HCEC 1CT (cell line): ENCODE data around the gene BCL2L13.
"Not testable (repeated sequence)": the region's sequence is repeated elsewhere in the genome, so short reads cannot be mapped to it uniquely, and the experiment has no call there.

Source experiments
- DNase-seq: peaks from one replicate; pipeline ENCODE4 v3.0.0-alpha.2; 2017

Gene BCL2L13

DNA sequence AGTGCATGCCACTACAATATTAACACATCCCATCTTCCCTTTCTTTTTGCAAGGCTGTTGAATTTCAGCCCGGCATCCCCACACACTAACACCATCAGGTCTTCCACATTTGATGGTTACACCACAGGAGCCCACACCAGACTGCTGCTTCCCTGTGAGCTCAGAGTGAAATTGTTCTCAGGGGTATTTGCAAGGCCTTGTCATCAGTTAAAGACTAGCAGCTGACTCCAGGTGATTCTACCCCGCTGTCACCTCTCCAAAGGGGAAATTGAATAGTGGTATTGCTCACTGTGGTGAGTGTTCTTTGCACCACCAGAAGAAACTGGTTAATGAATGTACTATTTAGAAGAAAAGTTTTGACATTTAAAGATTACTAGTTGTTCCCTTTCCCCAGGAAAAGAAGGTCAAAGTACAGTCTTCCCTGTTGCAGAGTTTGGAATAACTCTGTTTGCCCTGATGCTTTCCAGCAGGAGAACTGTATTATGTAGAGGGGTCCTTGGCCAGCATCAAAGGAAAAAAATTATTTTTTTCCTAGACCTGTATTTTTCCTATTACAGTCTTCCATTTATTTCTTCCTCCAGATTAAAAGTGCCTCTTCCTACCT is 93.8 kb downstream of the BCL2L13 start:
- no peak for DNase-seq

DNA sequence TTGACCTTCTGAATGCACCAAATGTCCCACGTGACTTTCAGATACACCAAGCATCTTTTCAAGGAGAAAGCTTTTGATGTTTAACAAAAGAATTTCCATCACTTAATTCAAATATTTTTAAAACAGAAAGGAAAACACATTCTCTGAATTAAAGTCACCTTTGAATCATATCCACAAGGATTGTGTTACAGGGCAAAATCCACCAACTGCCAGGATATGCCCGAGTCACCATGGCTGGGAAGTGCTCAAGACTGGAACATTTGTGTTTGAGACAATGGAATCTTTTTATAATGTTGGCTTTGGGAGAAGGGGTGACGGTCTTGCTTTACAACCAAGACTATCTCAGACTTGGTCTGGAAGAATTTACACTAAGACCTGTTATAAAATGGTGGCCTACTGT is 94.9 kb downstream of the BCL2L13 start:
- DNase-seq: no peak

DNA sequence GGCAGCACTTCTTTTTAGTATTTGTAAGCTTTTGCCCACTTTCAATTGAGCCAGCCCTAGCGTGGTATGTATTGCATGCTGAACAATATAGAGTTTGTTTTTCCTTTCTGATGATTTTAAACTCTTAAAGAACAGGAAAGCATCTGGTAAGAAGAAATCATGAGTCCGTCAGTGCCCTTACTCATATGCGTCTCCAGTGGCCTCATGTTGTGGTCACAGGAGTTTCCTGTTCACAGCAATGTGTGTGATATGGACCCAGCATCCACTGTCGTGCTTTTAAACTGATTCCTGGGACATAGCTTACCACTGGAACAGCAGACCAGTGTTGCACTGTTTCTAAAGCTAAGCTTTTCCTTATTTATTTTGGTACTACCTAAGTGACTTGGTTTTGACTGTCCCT is 95.6 kb downstream of the BCL2L13 start:
- DNase-seq: no peak

DNA sequence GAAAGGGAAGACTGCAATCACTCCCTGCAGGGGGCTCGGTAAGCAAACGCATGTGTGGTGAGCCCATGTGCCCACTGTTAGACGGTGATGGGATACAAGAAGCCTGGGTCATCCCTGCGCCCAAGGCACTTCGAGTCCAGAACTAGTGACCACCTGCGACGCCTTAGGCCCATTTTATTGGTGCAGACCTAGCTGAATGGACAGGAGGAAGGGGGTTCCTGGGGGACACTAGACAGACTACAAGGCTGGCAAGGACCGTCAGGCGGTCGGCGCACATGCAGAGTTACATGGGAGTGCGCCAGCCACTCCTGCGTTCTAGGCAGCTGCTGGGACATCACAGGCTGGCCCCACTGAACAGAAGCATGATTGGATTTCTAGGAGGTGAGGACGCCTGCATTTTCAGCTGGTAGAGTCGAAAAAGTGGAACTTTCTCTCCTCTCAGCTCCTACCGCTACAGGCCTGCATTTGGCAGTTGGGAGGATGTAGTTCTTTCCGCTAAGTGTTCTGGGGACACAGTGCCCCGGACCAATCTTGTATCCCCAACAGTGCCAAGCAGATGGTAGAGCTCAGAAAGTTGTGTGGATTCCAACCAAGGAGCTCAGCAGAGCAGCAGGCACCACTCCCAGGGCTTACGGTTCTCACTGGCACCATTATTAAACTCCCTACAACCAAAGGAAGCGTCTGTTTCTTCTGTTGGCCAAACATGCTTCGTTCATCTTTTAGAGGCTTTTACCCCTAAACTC is 100.0 kb downstream of the BCL2L13 start:
- no peak for DNase-seq

DNA sequence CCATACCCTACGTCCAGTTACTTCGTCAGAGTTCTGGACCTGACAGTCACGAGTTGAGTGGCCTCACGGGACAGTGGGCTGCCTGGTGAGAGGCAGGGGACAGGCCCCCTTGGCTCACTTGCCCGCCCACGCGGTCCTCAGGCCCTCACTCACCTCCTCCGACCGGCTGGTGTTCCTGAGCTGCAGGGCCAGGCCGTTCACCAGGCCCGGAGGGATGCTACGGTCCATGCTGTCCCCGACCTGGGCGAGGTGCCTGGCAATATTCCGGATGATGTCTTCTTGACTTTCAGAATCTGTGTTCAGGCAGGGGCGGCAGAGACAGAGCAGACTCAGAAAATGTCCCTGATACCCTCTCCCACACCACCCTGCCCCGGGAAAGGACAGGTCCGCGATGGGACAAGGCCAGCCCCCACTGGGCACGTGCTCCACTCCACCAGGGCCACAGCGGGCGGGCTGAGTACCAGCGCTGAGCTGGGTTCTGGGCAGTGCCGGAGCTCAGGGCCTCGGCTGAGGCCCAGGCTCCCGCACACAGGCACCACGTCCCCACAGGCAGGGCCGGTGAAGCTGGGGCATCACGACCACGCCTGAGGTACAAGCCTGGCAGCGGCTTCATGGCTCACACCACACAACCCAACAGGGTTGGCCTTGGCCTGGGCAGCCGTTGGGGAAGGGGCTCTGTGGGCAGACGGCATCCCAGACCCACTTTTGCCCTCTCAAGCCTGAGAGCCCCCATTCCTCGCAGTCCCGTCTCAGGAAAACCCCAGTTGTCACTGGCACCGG is 100.8 kb downstream of the BCL2L13 start:
- DNase-seq: no peak

DNA sequence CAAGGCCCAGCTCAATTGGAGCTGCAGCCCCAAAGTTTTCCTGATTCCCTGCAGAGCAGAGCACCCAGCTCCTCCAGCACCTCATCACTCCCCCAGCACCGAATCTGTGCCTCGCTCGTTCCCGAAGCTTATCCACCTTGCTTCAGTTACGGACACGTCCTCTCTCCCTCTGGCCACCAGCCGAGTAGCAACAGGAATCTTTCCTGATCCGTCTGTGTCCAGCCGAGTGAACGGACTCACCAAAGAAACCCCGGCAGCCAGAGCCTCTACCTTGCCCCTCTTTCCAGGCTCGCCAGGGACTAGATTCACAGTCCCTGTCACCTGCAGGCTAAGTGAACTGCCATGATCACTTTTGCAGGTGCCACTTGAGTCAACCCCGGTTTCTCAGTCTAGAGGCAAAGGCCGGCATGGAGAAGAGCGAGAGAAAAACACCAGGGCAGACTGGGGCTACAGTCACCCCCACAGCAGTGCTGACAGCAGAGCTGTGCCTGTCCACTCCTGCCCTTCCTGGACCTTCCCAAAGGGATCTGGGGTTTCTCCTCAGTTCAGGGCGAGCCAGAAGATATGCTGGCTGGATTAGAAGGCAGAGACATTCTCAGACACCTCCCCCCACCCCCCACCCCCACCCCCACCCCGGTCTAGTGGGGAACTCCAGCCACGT is 103.4 kb downstream of the BCL2L13 start:
- DNase-seq: no peak

DNA sequence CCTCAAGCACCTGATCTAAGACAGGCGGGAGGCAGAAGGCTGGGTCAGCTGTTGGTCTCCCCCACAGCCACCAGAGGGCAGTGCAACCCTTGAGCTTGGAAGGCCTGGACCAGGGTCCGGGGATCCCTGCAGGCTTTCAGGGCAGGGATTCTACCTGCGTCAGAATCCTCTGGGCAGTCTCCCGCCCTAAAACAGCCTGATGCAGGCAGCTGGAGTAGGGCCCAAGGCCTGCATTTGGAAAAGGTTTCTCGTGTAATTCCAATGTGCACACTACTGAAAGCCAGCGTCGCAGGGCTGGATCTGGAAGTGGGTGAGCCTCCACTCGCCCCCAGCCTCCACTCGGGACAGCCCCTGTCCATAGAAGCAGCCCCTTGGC is 104.0 kb downstream of the BCL2L13 start:
- peak; percentile 34 for DNase-seq

DNA sequence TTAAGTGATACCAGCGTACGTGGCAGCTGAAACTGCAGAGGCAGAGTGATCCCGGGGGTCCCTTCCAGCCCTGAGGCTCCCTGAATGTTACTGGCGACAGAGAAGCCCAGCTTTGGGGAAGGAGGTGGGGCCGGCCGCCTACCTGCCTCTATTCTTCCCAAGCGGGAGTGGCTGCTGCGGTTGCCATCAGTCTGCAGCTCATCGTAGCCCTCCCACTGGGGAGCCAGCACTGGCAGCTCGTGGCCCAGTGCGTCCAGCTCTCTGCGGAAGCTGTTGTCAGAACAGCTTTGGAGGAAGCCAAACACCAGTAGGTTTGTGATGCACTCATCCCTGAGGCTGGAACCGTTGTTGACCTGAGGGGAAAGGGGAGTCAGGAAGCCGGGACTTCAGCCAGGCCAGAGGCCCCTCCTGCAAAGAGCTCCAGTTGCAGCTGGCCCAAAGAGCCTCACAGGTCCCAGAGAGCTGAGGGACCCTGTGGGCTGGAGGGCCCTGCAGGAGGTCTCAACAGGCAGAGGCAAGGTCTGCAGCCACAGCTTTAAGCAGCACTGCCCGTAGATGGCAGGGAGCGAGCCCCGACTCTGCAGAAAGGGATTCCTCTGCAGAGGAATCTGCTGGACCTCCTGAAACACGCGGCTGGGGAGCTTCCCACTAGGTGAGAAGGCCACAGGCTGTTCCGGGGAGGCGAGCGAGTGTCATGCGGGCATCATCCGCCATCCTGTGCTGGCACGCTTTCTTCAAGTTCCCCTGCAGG is 105.3 kb downstream of the BCL2L13 start:
- DNase-seq: no peak

DNA sequence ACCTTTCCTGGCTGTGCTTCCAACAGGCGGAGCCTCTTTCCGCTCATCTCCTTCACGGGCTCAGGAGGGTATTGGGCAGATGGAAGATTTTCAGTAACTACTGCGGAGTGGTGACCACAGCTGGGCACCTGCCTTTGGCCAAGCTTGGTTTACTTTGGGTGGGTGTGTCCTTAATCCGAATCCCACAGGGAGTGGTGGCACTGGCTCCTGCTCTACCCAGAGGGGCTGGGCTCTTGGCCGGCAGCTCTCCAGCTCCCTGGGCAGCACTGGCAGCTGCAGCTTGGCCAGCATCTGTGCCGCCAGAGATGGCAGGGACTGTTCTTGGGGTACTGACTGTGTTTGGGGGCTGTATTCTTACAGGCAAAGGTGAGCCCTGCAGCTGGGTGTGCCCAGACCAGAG is 105.9 kb downstream of the BCL2L13 start:
- DNase-seq: no peak

DNA sequence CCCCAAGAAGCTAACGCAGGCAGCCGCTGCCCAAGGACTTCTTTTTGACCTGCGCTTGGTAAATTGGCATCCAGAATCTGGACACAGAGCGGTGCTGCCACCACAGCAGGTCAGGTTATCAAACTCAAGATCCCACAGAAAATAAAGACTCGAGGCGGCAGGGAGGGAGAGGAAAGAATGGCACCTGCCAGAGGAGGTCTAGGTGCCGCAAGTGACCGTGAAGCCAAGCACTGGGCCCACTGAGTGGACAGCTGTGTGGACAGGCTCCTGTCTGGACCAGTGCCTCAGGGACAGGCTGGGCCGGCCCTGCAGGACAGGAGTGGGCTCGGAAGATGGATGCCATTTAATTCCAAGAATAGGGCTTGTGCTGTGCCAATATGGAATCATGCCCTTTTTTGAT is 108.4 kb downstream of the BCL2L13 start:
- no peak for DNase-seq

DNA sequence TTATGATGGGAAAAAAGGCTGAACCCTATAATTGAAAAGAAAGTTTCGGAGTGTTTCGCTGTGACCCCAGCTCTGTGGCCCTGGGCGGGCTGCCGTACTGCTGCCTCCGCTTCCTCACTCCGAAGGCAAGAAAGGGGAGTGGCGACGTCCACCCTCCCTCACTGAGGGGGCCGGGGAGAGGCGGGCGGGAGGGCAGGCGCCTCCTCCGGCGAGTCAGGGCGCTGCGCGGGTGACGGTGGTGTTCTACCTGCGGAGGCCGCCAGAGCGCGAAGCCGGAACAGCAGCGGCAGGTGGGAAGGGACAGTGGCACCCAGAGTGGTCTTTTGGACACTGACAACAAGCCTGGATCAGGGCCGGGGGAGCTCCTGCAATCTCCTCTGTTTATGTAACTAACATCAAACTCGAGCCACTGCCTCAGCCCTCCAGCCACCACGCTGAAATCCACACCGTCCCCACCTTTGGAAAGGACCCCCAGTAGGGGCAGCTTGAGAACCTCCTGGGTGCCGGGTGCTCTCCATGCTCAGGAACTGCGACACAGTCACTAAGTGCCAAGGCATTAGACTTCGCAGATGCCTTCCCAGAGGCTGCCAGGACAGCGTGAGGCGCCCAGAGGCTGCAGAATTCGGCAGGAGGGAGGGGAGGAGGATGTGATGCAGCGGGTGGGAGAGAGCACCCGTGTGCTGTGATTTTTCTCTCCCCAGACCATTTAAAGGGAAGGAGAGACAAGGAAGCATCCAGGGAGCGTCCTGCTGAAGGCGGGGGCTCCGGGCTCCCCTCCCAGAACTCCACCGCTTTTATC is 110.2 kb downstream of the BCL2L13 start:
- no peak for DNase-seq

DNA sequence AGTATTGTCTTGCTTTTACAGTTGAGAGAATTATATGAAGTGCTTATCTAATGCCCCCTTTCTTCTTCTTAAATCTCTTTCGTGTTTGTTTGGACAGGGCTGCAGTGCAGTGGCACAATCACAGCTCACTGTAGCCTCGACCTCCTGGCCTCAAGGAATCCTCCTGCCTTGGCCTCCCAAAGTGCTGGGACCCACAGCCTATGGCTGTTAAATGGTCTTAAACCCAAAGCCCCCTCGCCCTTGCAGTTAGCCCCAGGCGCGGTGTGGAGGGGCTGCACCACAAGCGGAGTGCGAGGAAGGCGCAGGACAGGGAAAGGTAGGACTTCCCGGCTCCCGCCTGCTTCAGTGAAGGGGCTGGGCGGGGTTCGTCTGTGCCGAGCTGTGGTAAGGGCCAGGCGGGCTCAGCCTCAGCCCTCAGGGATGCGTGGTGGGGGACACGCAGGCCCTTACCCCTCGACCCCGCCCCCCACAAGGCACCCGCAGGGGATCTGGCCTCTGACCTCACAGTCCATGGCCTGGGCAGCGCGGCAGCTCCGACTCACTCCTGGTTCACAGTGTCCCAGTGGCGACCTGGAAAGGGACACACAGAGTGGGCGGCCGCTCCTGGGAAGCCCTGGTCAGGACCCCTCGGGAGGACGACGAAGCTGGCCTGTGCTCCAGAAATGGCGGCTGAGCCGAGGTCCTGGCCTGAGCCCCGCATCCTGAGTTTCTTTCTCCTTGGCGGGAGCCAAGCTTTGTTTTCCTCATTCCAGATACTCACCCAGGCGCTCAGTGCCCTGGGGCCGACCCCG is 111.2 kb downstream of the BCL2L13 start:
- DNase-seq: no peak

DNA sequence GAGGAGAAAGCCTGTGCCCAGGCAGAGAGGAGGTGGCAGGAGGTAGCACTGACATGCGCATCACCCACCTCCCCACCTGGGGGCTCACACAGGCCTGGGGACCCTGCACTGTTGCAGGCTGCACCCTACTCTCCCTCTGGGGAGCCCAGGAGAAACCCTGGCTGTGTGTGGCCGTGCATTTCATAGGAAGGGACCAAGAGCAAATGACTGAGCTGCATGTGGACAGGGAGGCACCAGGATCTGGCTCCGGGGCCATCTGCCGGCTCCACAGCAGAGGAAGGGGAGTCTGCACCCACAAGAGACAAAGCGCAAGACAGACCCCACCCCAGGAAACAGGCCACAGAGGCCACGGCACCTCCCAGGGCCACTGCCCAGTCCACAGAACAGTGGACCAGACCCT is 113.0 kb downstream of the BCL2L13 start:
- no peak for DNase-seq

DNA sequence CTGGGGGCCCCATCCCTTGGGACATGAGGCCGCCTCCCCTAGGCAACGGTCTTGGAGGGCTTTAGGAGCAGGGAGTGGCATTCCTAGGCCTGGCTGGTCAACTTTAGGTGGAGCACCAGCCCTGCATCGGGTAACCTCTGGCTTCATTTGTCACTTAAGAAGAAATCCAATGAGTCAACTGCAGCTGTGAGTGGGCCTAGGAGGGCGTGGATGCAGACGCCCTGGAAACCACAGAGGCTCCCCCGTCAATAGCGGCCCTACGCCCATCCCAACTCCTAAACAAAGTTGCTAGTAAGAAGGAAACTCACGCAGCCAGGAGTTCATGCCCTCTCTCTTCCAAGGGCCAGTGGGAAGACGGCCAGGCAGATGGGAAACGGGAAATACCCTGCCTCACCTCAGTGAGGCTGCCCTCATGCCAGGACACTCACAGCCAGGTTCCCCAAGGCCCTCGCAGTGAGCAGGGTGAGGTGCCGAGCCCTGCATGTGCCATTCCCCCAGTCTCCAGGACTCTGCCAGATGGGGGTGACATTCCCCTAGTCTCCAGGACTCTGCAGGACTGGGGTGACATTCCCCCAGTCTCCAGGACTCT is 114.9 kb downstream of the BCL2L13 start:
- no peak for DNase-seq

DNA sequence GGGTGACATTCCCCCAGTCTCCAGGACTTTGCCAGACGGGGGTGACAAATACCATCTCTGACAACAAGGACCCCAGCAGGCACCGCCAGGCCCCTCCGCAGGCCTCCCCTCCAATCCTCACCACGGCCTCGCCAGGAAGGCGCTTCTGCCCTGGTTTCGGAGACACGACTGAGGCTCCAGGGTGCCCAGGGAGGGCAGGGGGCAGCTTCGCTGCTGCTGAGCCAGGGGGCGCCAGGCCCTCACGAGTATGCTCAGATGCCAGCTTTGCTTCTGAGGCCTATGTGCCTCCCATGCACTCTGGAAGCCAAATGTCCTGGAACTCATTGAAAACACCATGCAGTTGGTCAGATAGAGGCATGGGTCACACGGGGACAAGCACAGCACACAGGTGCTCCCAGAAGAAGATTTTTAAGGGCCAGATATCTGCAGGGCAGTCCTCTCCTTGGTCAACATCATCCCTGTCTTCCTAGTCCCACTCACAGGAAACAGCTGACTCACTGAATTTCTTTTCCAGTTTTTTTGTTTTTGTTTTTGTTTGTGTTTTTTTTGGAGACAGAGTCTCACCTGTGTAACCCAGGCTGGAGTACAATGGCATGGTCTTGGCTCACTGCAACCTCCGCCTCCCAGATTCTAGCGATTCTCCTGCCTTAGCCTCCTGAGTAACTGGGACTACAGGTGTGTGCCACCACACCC is 115.8 kb downstream of the BCL2L13 start:
- DNase-seq: no peak

DNA sequence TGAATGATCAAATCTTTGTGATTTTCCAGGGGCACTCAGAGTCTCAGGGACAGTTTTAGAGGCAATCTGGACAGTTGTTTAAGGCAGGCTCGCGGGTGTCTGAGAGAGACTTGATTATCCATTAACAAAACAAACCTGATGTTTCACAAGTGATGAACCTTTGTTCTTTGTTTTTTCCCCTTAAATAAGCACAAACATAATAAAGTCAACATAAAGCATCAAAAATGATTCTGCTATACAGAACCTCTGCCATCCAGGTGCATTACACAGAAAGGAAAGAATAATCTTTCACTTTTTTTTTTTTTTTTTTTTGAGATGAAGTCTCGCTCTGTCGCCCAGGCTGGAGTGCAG is 122.6 kb downstream of the BCL2L13 start:
- no peak for DNase-seq

DNA sequence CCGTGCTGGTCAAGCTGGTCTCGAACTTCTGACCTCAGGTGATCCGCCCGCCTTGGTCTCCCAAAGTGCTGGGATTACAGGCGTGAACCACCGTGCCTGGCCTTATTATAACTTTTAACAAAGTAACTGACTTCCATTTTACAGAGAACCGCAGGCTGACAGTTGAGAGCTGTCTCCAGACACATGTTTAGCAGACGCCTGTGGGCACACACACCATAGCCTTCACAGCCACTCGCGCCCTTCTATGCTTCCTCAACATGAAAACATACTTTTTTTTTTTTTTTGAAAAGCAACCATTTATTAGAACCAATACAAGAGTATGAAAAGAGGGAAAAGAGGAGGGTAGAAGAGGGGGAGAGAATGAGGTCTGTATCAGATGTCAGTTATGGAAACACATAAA is 124.9 kb downstream of the BCL2L13 start:
- DNase-seq: not testable (repeated sequence)

DNA sequence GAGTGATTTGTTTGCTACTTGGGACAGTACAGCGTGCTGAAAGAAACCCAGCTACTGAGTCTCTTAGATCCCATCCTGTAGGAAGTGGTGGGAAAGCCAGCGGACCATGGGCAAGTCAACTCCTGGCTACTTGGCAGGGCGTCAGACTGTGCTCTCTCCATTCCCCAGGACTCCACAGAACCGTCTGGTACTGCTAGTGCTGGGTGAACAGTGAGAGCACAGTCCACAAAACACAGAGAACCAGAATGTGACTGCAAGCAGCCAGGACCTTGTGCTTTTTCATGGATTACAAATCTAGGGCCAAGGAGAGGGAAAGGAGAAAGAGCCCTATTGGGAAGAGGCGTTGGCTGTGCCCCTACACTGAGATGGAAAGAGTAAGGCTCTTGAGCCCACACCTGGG is 125.5 kb downstream of the BCL2L13 start:
- DNase-seq: no peak

DNA sequence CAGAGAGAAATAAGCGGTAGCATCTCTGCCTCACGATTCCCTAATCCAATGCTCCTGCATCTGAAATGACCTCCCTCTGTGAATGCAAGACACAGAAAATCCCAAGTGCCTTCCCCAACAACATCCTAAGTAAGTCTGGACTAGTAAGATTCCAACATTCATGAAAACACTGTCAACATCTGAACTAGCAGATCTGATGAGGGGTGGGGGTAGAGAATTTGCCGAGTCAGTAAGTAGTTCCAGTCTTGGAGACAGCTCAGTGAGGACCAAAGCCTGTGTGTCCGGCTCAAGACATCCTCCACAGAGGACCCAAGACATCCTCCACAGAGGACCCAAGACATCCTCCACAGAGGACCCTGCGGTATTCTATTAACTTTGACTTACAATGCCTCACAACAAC is 126.3 kb downstream of the BCL2L13 start:
- DNase-seq: not testable (repeated sequence)
